Measurements from ENCODE around the gene TECTB. TPM values are rescaled to one million over a fixed set of nuclear protein-coding genes. Genes with fewer than 3 reads are reported as not detected.

TECTB gene
- total RNA-seq, 2 donors from 2014 or later: not detected

- no peak for DNase-seq (ENCODE audit: low spot score)
- Histone ChIP-seq H3K4me1 (ENCODE audit: control insufficient read depth in 1 of 2, low read depth in 2 of 2) (no peaks in the 10 kb centered on the region), H3K36me3 (no peaks in the 10 kb centered on the region), H3K27ac (no peak overlapping the region), H3K9me3 (no peaks in the 10 kb centered on the region), H3K4me3 (no peak overlapping the region), H3K27me3 (replicated peaks; ENCODE audit: insufficient read depth) (no peaks in the 10 kb centered on the region)
- TF ChIP-seq CTCF (IDR thresholded peaks at IDR 0.05): no peak
- no peak for ATAC-seq (ENCODE audit: insufficient number of reproducible peaks, low FRiP score, low read depth)
Measured at GRCh38 chr10:112336556-112337201, 53.5 kb downstream of the TECTB start.

- no peaks in the 10 kb centered on the region for H3K4me1 ChIP-seq (ENCODE audit: control insufficient read depth in 1 of 2, low read depth in 2 of 2)
- no peaks in the 10 kb centered on the region for H3K36me3 ChIP-seq
- TF ChIP-seq CTCF (IDR thresholded peaks at IDR 0.05): no peak
- H3K27me3 ChIP-seq (replicated peaks; ENCODE audit: insufficient read depth): no peaks in the 10 kb centered on the region
- H3K9me3 ChIP-seq: no peaks in the 10 kb centered on the region
- no peak for DNase-seq (ENCODE audit: low spot score)
- no peak overlapping the region for H3K27ac ChIP-seq
- no peak for ATAC-seq (ENCODE audit: insufficient number of reproducible peaks, low FRiP score, low read depth)
- H3K4me3 ChIP-seq: no peak overlapping the region
Measured at GRCh38 chr10:112338957-112339356, 55.8 kb downstream of the TECTB start.

GRCh38 chr10:112340601-112341000 is 57.4 kb downstream of the TECTB start:
- no peak for TF ChIP-seq CTCF (IDR thresholded peaks at IDR 0.05)
- H3K36me3 ChIP-seq: no peaks in the 10 kb centered on the region
- no peak for ATAC-seq (ENCODE audit: insufficient number of reproducible peaks, low FRiP score, low read depth)

GRCh38 chr10:112343056-112343806 is 60.0 kb downstream of the TECTB start:
- Histone ChIP-seq H3K9me3 (no peaks in the 10 kb centered on the region), H3K27ac (no peak overlapping the region), H3K27me3 (replicated peaks; ENCODE audit: insufficient read depth) (no peaks in the 10 kb centered on the region), H3K36me3 (no peaks in the 10 kb centered on the region), H3K4me1 (ENCODE audit: control insufficient read depth in 1 of 2, low read depth in 2 of 2) (no peaks in the 10 kb centered on the region), H3K4me3 (no peak overlapping the region)
- no peak for TF ChIP-seq CTCF (IDR thresholded peaks at IDR 0.05)
- no peak for ATAC-seq (ENCODE audit: insufficient number of reproducible peaks, low FRiP score, low read depth)
- DNase-seq (ENCODE audit: low spot score): no peak

More at GRCh38 chr10:112340601-112341000, 57.4 kb downstream of the TECTB start:
- Histone ChIP-seq H3K27me3 (replicated peaks; ENCODE audit: insufficient read depth) (no peaks in the 10 kb centered on the region), H3K4me3 (no peak overlapping the region), H3K4me1 (ENCODE audit: control insufficient read depth in 1 of 2, low read depth in 2 of 2) (no peaks in the 10 kb centered on the region), H3K9me3 (no peaks in the 10 kb centered on the region), H3K27ac (no peak overlapping the region)
- no peak for DNase-seq (ENCODE audit: low spot score)

GRCh38 chr10:112344261-112344660 is 61.1 kb downstream of the TECTB start:
- H3K36me3 ChIP-seq: no peaks in the 10 kb centered on the region

More at GRCh38 chr10:112344261-112344660, 61.1 kb downstream of the TECTB start:
- TF ChIP-seq CTCF (IDR thresholded peaks at IDR 0.05): no peak
- Histone ChIP-seq H3K27me3 (replicated peaks; ENCODE audit: insufficient read depth) (no peaks in the 10 kb centered on the region), H3K9me3 (no peaks in the 10 kb centered on the region), H3K4me3 (no peak overlapping the region), H3K27ac (no peak overlapping the region), H3K4me1 (ENCODE audit: control insufficient read depth in 1 of 2, low read depth in 2 of 2) (no peaks in the 10 kb centered on the region)
- DNase-seq (ENCODE audit: low spot score) (no peak), ATAC-seq (ENCODE audit: insufficient number of reproducible peaks, low FRiP score, low read depth) (no peak)
